ENCODE measurements around the gene SLFN11. TPM values are rescaled to one million over a fixed set of nuclear protein-coding genes. Genes with fewer than 3 reads are reported as not detected.

The SLFN11 gene
- total and polyA plus RNA-seq, 2 of the 4 experiments (the other 2 are of a cell fraction): 29.9 to 144 TPM

GRCh38 chr17:35372846-35373533, 431 bp downstream of the SLFN11 start:
- Histone ChIP-seq H4K5ac (ENCODE audit: low read depth, low read length) (peak overlapping the region; percentile 73), H2AK5ac (ENCODE audit: low read depth, low read length) (peak overlapping the region; percentile 63), H4K91ac (ENCODE audit: insufficient read depth, low read depth, low read length) (peak overlapping the region; percentile 91), H3K18ac (ENCODE audit: low read depth, low read length) (peak overlapping the region; percentile 56), H2BK15ac (ENCODE audit: low read depth, low read length) (no peak overlapping the region), H2BK120ac (ENCODE audit: low read depth, low read length) (no peak overlapping the region), H3K4ac (ENCODE audit: low read depth, low read length) (peak overlapping the region; percentile 71), H2BK20ac (ENCODE audit: low read depth, low read length) (no peak overlapping the region), H3K79me1 (ENCODE audit: low read depth in 1 of 2, low read length in 2 of 2) (peaks cover 13 to 19% of the 10 kb centered on the region in 2 experiments), H2AK9ac (replicated peaks; ENCODE audit: low read depth, low read length, poor library complexity) (peak overlapping the region; percentile 91), H3K56ac (ENCODE audit: extremely low read depth, insufficient read depth, low read length) (no peak overlapping the region), H2AFZ (replicated peaks; ENCODE audit: low read length, poor library complexity) (peak overlapping the region; percentile 96), H3K27me3 (ENCODE audit: control insufficient read depth, insufficient read depth, low read length) (no peaks in the 10 kb centered on the region), H3K36me3 (ENCODE audit: control insufficient read depth, insufficient read depth, low read length) (peaks cover 4% of the 10 kb centered on the region), H2BK5ac (ENCODE audit: low read depth, low read length, poor library complexity, severe bottlenecking) (peak overlapping the region; percentile 59), H3K27ac (ENCODE audit: insufficient read depth, low read length) (peak overlapping the region; percentile 78), H4K20me1 (ENCODE audit: insufficient read depth, low read length) (no peaks in the 10 kb centered on the region), H3K23ac (ENCODE audit: low read depth, low read length) (no peak overlapping the region), H3K14ac (replicated peaks; ENCODE audit: low read depth, low read length) (peak overlapping the region; percentile 79; the same call in 1 of the 2 replicates), H3K9me1 (ENCODE audit: insufficient read depth, low read length) (peaks cover 7% of the 10 kb centered on the region; the same call in 1 of the 2 replicates), H3K4me1 (ENCODE audit: control insufficient read depth, insufficient read depth, low read length) (no peaks in the 10 kb centered on the region), H3K4me2 (ENCODE audit: low read depth, low read length) (peak overlapping the region; percentile 88), H4K8ac (ENCODE audit: low read depth in 2 of 2, low read length in 2 of 2) (peak overlapping the region; percentile 66 to 89; a peak in 2 of 4 replicates), H3K9ac (ENCODE audit: low read depth, low read length) (peak overlapping the region; percentile 80), H3K4me3 (ENCODE audit: insufficient read depth, low read depth, low read length) (peak overlapping the region; percentile 82), H3K9me3 (ENCODE audit: control insufficient read depth, insufficient read depth, low read length) (no peaks in the 10 kb centered on the region)
- intact Hi-C loops (cut with micrococcal nuclease) (loop anchor here (1.0 to 5.0 kb wide), 4 partner anchors 59 to 1111 kb away; partner anchors contain the start of genes SLFN12 and SLFN5), dilution Hi-C loops (cut with HindIII; ENCODE audit: low sequenced_read_pairs, unreplicated experiment) (no loop called here), in situ Hi-C loops (cut with MboI; ENCODE audit: low sequenced_read_pairs) (loop anchor here (25.0 kb wide), 1 partner anchor 364 kb away; the partner anchor contains the start of gene RASL10B)
- no peak for TF ChIP-seq MXI1 (IDR thresholded peaks at IDR 0.05; ENCODE audit: borderline replicate concordance, low read depth, low read length)
- TF ChIP-seq USF2 (IDR thresholded peaks at IDR 0.05; ENCODE audit: low read depth, low read length): no peak
- TF ChIP-seq RFX5 (IDR thresholded peaks at IDR 0.05; ENCODE audit: low read depth, low read length): no peak
- no peak for TF ChIP-seq MAZ (IDR thresholded peaks at IDR 0.05; ENCODE audit: borderline replicate concordance, low read depth, low read length)
- BruUV-seq (replicated peaks): no TSS peak
- CTCF ChIA-PET: interaction anchor here (0.6 to 2.0 kb wide), 4 partner anchors 60 to 1928 kb away, joined by 3 to 8 read pairs (median 3); no protein-coding TSS in a partner anchor
- ATAC-seq (ENCODE audit: low read depth) (peak; percentile 33), DNase-seq (no peak)
- no CpG with 5 or more reads among the region's 25 CpGs for WGBS, 2 experiments (ENCODE audit: extremely low coverage in 2 of 2, insufficient read length in 1 of 2)
- POLR2A ChIA-PET (ENCODE audit: unreplicated experiment): no interaction called here

All from IMR-90 (cell line).